OCI-LY1 (cell line): ENCODE measurements around the gene NKIRAS2.

ENCODE experiments used
- EZH2 ChIP-seq: fragments of 200-600 bp; sonication (generic), shearing (Covaris generic); IDR thresholded peaks from 2 replicates; pipeline ENCODE4 v1.8.0; 2017; ENCODE audit warnings: borderline replicate concordance, mixed run types, mild to moderate bottlenecking, antibody characterized with exemption, low read length, moderate library complexity, mixed read lengths
- TF ChIP-seq, protein P1 (sequence below): fragments of 200-600 bp; sonication (generic), shearing (Covaris generic); IDR thresholded peaks from 2 replicates; pipeline ENCODE4 v1.5.1; 2017; ENCODE audit warnings: mild to moderate bottlenecking, antibody characterized with exemption, low read length, moderate library complexity, mixed read lengths

DNA sequence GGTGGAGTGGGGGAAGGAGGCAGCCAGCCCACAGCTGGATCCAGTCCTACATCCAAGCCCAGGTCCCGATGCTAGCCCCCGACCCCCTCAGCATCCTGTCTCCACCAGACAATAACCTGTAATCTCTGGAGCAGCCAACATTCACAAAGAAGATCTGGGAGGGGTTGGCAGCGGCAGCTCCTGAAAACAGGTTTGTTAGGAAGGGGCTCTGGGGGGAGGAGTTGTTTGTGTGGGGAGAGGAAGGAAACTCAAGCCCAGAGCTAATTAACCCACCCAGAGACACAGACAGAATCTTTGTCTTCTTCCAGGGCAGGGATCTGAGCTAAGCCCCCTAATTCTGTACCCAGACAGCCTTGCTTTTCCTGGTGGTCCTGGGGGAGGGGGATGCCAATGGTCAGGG, 35.1 kb downstream of the NKIRAS2 start:
- TF ChIP-seq EZH2: no peak
- TF ChIP-seq, protein P1, sequence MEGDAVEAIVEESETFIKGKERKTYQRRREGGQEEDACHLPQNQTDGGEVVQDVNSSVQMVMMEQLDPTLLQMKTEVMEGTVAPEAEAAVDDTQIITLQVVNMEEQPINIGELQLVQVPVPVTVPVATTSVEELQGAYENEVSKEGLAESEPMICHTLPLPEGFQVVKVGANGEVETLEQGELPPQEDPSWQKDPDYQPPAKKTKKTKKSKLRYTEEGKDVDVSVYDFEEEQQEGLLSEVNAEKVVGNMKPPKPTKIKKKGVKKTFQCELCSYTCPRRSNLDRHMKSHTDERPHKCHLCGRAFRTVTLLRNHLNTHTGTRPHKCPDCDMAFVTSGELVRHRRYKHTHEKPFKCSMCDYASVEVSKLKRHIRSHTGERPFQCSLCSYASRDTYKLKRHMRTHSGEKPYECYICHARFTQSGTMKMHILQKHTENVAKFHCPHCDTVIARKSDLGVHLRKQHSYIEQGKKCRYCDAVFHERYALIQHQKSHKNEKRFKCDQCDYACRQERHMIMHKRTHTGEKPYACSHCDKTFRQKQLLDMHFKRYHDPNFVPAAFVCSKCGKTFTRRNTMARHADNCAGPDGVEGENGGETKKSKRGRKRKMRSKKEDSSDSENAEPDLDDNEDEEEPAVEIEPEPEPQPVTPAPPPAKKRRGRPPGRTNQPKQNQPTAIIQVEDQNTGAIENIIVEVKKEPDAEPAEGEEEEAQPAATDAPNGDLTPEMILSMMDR: no peak
